Esophagus (tissue), 2 donors: ENCODE data around the gene NECAB3. TPM values are rescaled to one million over a fixed set of nuclear protein-coding genes. Genes with fewer than 3 reads are reported as not detected.
A peak's percentile ranks its signal among the peaks of the same experiment; 100 is the strongest.

Experiments used
- H3K27ac ChIP-seq, 2 donors: one replicate each; pipeline ENCODE4 v1.5.1; 2013; ENCODE audit warnings: low read depth in 2 of 2, mild to moderate bottlenecking in 2 of 2, inconsistent platforms in 1 of 2, low read length in 1 of 2, moderate library complexity in 1 of 2
- H3K27me3 ChIP-seq, 2 donors: one replicate each; pipeline ENCODE4 v1.6.1; 2013; ENCODE audit warnings: low read length in 2 of 2, control low read depth in 1 of 2, mild to moderate bottlenecking in 1 of 2; ENCODE audit not compliant: insufficient read depth in 2 of 2, control insufficient read depth in 1 of 2
- H3K36me3 ChIP-seq, 2 donors: one replicate each; pipeline ENCODE4 v1.6.1; 2013; ENCODE audit warnings: low read length in 1 of 2; ENCODE audit not compliant: control insufficient read depth in 2 of 2, insufficient read depth in 2 of 2
- H3K4me1 ChIP-seq, 2 donors: one replicate each; pipeline ENCODE4 v1.6.1; 2013; ENCODE audit warnings: low read length in 1 of 2; ENCODE audit not compliant: control insufficient read depth in 2 of 2, insufficient read depth in 2 of 2
- H3K4me3 ChIP-seq, 2 donors: one replicate each; pipeline ENCODE4 v1.5.1; 2013; ENCODE audit warnings: low read length in 2 of 2, mild to moderate bottlenecking in 2 of 2, low read depth in 1 of 2, moderate library complexity in 1 of 2
- H3K9me3 ChIP-seq, 2 donors: one replicate each; pipeline ENCODE4 v1.6.1; 2013; ENCODE audit warnings: mild to moderate bottlenecking in 2 of 2, low read depth in 1 of 2, low read length in 1 of 2, moderate library complexity in 1 of 2; ENCODE audit not compliant: control insufficient read depth in 2 of 2, insufficient read depth in 1 of 2
- WGBS, 2 donors: extraction: QIAGEN DNeasy Blood & Tissue Kit; methylation state at CpG; one replicate each; pipeline ENCODE4 v1.1.7; 2013; 5-methylcytosine and 5-hydroxymethylcytosine counted together
- polyA plus RNA-seq, 2 donors: library from polyadenylated mRNA; stranded (reverse); fragments of 200-250 nt; gene quantifications; one replicate each; pipeline ENCODE4 v1.2.3, GENCODE V29; 2013
- donor health status: healthy with polysubstance abuse.
- donor health status: Bipolar disorder and iron deficiency.

NECAB3 gene
- polyA plus RNA-seq, 2 donors = 13.5 to 18.4 TPM

DNA sequence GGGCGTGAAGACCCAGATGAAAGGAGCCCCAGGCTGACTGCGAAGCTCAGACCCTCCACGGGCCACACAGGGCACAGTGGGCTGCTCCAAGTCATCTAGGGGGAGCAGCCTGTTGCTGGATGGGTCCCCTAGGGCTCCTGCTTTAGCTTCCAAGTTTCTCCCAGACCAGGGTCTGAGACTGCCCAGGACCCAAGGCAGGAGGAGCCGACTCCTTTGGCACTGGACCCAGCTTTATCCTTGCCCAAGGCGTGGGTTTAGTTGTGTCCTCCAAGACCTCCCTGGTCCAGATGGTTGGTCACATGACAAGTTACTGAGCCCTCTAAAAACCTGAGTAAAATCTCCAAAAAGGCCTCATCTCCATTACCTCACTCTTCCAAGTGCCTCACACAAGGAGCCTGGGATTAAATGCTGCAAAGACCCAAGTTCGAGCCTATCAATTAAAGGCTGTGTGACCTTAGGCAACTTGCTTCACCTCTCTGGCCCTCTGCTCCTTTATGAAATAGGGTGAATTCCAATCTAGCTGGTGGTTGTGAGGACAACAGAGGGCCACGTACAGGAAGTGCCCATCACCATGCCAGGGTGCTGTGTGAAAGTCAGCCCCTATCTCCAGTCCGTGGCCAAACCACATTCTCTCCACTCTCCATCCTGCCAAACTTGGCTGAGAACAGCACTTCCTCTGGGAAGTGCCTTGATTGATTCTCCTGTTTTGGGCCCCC lies 2.5 kb downstream of the NECAB3 start:
- peak overlapping the region in 1 of 2 donors; percentile 33 for H3K27ac ChIP-seq
- H3K36me3 ChIP-seq = peaks cover 0 to 8% of the 10 kb centered on the region in 2 donors
- 79 to 82% methylated on average over 8 of the region's 8 CpGs for WGBS, 2 donors
- no peaks in the 10 kb centered on the region for H3K27me3 ChIP-seq
- peaks cover 4 to 18% of the 10 kb centered on the region in 2 donors for H3K4me1 ChIP-seq
- H3K9me3 ChIP-seq = no peaks in the 10 kb centered on the region
- no peak overlapping the region for H3K4me3 ChIP-seq

DNA sequence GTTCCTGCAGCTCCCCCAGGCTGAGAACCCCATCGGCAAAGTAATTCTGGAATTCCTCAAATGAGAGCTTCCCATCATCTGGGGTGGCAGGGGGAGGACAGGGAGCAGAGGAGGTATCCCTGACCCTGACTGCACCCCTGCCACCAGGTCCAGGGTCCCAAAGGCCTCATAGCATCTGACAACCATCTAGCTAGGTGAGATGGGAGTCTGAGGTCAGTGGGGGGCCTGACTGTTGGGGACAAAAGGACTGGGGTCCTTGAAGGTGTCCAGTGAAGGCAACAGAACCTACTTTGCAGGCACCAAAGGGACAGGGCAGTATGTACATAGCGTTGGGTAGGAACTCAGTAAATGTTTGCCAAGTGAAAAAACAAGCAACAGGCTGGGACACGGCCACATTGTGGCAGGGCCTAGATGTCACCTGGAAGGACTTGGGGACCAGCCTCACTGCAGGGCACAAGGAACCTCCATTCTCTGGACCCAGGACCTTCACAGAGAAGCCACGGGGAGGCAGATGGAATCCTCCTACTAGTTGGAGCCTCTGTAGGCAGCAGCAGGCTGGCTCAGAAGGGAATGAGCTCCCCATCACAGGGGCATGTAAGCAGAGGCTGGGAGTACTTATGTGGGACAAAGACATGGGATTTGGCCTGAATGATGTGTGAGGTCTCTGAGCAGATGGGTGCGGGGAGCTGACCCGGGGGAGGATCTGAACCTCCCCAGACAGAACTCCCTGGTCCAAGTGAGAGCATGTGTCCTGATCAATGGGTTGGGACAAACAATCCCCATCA lies 3.3 kb downstream of the NECAB3 start:
- no peak overlapping the region for H3K27ac ChIP-seq
- H3K27me3 ChIP-seq = no peaks in the 10 kb centered on the region
- WGBS, 2 donors = 82 to 87% methylated on average over 6 of the region's 6 CpGs
- H3K9me3 ChIP-seq = no peaks in the 10 kb centered on the region
- peaks cover 0 to 2% of the 10 kb centered on the region in 2 donors for H3K36me3 ChIP-seq
- H3K4me3 ChIP-seq = no peak overlapping the region
- peaks cover 4 to 20% of the 10 kb centered on the region in 2 donors for H3K4me1 ChIP-seq

DNA sequence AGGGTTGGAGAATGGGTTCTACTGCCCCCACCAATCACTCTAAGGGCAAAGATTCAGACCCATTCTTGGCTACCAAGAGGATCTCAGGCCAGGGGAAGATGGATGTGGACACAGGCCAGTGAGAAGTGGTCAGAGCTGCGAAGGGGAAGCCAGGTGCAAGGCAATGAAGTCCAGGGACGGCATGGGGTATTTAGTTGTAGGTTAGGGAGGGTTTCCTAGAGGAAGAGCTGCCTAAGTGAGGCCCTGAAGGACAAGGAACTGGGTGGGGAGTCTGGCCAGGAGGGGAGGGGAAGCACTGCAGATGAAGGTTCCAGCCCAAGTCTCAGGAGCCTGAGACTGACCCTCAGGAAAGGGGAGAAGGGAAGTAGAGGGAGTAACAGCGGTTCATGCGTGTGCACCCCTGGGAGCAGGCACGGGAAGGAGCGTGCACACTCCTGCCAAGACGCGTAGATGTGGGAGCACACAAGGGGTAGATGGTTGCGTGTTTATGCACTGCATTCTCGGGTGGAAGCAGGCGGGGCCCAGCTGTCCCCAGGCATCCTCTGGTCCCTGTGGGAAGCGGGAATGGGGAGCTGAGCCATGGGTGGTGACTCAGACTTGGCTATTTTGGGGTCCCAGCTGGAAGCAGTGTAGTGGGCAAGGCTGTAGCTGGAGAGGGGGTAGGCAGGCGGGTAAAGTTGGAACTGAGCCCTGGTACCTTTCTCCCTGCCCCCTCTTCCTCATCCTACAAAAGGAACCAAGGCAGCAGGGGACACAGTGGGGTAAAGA lies 4.2 kb downstream of the NECAB3 start:
- Histone ChIP-seq H3K4me1 (peaks cover 4 to 20% of the 10 kb centered on the region in 2 donors), H3K27me3 (no peaks in the 10 kb centered on the region), H3K4me3 (no peak overlapping the region), H3K27ac (no peak overlapping the region), H3K9me3 (no peaks in the 10 kb centered on the region), H3K36me3 (peaks cover 0 to 2% of the 10 kb centered on the region in 2 donors)
- WGBS, 2 donors = 70 to 73% methylated on average over 13 of the region's 13 CpGs

DNA sequence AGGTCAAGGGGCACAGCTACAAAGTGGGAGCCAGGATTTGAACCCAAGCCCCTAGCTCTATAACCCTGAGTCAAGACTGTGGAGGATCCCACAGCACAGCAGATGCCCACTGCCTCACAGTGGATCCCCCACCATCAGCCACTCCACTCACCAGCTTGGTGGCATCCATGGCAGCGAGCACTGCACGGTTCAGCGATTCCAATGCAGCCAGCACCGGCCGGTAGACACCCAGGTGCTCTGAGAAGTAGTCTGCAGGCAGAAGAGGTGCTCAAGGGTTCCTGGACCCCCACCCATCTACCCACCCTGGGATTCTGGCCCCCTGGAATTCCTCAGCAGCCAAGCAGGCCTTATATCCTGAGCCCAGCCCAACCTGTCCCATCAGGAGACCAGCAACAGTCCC lies 5.0 kb downstream of the NECAB3 start:
- H3K4me3 ChIP-seq = no peak overlapping the region
- no peaks in the 10 kb centered on the region for H3K27me3 ChIP-seq
- 90 to 97% methylated on average over 5 of the region's 5 CpGs for WGBS, 2 donors
- no peaks in the 10 kb centered on the region for H3K9me3 ChIP-seq
- peaks cover 6 to 25% of the 10 kb centered on the region in 2 donors for H3K4me1 ChIP-seq
- H3K36me3 ChIP-seq = peaks cover 0 to 2% of the 10 kb centered on the region in 2 donors
- H3K27ac ChIP-seq = no peak overlapping the region

DNA sequence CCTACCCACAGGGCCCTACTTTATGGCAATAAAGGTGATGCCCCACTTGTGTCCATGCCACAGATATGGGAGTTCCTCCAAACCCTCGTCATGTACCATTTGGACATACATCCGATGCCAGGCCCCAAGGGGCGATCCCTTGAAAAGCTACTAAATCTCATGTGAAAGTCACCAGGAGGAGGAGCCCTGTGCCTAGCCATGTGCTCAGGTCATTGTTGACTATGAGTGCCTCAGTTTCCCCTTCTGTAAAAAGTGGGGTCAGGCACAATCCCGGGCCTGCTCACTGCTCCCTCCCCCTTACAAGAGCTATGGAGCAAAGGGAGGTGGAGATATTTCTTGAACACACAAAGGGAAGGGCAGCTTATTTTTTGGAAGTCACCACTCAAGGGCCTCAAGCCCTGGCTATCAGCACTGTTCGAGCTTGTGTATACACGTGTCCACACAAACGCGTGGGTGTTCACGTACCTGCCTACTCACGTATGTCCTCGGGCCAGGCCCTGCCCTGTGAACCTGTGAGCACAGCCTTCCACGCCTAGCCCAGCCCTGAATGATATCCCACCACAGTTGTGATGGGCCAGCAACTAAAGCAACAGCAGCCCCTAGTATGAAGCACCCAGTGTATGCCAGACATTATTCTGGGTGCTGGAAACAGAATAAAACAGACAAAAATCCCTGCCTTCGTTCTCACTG lies 5.6 kb downstream of the NECAB3 start:
- 59 to 64% methylated on average over 13 of the region's 13 CpGs for WGBS, 2 donors
- H3K36me3 ChIP-seq = peaks cover 0 to 2% of the 10 kb centered on the region in 2 donors
- H3K27ac ChIP-seq = peak overlapping the region in 1 of 2 donors; percentile 38
- H3K4me1 ChIP-seq = peaks cover 6 to 28% of the 10 kb centered on the region in 2 donors
- H3K4me3 ChIP-seq = no peak overlapping the region
- no peaks in the 10 kb centered on the region for H3K27me3 ChIP-seq
- H3K9me3 ChIP-seq = no peaks in the 10 kb centered on the region

DNA sequence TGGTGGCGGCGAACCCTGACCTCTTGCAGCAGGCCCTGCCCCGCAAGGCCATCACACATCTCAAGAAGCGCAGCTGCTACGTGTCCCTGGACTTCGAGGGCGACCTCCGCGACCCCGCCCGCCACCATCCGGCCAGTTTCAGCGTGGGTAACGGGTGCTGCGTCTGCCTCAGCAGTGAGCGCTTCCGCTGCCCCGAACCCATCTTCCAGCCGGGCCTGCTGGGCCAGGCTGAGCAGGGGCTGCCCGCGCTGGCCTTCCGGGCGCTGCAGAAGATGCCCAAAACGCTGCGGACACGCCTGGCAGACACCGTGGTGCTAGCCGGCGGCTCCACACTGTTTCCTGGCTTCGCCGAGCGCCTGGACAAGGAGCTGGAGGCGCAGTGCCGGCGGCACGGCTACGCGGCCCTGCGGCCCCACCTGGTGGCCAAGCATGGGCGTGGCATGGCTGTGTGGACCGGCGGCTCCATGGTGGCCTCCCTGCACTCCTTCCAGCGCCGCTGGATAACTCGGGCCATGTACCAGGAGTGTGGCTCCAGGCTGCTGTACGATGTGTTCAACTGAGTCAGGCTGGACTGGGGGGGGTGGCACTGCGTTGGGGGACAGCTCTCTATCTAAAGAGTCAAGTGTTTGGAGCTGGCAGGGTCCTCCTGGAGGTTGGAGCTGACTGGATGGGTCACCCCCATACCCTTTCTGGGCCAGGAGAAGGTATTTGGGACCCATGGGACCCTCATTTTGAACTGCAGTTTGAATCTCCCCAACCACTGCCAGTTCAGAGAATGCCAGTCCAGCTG lies 6.4 kb downstream of the NECAB3 start:
- no peaks in the 10 kb centered on the region for H3K27me3 ChIP-seq
- peaks cover 0 to 2% of the 10 kb centered on the region in 2 donors for H3K36me3 ChIP-seq
- WGBS, 2 donors = 9 to 27% methylated on average over 47 of the region's 47 CpGs
- no peaks in the 10 kb centered on the region for H3K9me3 ChIP-seq
- H3K4me1 ChIP-seq = peaks cover 2 to 25% of the 10 kb centered on the region in 2 donors
- peak overlapping the region; percentile 85 to 94 for H3K27ac ChIP-seq
- peak overlapping the region; percentile 43 to 69 for H3K4me3 ChIP-seq

DNA sequence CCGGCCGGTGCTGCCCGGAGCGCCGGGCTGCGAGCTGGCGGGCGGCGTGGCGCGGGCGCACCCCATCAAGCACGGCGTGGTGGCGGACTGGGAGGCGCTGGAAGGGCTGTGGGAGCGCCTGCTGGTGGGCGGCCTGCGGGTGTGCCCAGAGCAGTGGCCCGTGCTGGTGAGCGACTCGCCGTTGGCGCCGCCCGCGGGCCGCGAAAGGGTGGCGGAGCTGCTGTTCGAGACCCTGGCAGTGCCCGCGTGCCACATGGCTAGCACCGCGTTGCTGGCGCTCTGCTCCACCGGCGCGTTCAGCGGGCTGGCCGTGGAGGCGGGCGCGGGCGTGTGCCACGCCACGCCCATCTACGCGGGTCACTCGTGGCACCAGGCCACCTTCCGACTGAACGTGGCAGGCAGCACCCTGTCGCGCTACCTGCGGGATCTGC lies 7.0 kb downstream of the NECAB3 start:
- H3K36me3 ChIP-seq = peaks cover 0 to 2% of the 10 kb centered on the region in 2 donors
- no peaks in the 10 kb centered on the region for H3K27me3 ChIP-seq
- peaks cover 2 to 25% of the 10 kb centered on the region in 2 donors for H3K4me1 ChIP-seq
- peak overlapping the region; percentile 85 to 94 for H3K27ac ChIP-seq
- no peaks in the 10 kb centered on the region for H3K9me3 ChIP-seq
- 6 to 11% methylated on average over 21 to 55 of the region's 55 CpGs for WGBS, 2 donors
- H3K4me3 ChIP-seq = peak overlapping the region; percentile 43 to 69

DNA sequence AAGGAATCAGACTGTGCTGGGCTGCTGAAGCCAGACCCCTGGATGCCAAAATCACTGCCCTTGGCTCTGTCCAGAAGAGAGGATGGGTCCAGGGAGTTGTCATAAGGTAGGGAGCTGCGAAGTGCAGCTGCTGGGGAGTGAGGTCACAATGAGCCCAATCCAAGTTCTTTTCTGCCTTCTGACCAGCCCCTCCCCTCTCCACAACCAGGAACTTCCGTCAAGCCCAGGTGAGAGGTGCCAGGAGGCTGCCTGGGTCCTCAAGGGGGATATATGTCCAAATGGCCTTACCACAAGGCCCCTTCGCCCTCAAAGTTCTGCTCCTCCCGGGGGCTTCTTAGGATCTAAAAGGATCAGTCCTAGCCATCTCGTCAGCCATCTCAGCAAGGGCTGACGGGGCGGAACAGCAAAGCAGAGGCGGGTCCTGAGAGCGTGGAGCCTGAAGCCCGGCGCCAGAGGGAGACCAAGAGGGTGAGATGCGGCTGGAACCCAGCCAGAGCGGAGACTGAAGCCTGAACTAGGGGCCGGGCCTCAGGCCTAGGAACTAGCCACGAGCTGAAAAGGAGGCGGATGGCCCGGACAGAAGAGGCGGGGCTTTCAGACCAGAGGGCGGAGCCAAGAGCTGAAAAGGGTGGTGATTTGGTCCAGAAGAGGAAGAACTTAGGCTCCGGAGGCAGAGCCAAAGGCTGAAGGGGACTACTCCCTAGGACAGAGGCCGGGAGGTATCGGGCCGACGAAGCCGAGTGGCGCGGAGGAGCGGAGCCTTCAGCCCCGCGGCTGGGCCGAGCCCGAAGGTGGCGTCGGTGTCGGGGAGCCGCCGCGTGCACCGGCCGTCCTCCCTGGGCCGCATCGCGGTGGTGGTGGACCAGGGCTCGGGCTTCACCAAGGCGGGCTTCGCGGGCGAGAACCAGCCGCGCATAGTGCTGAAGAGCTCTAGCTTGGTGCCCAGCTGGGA lies 7.7 kb downstream of the NECAB3 start, which contains the start of gene ACTL10:
Gene ACTL10 (plus strand): TSS at position 651 of the 952 bp plus-strand sequence. CDS start 555 bp downstream, outside the sequence.
- no peaks in the 10 kb centered on the region for H3K27me3 ChIP-seq
- peak within 1 kb of the TSS; percentile 85 to 94 for H3K27ac ChIP-seq

More for the DNA sequence above, 7.7 kb downstream of the NECAB3 start, which contains the start of gene ACTL10:
- peaks cover 2 to 25% of the 10 kb centered on the region in 2 donors for H3K4me1 ChIP-seq
- H3K9me3 ChIP-seq = no peaks in the 10 kb centered on the region
- WGBS, 2 donors = 2% methylated on average over 50 of the region's 50 CpGs
- peaks cover 0 to 2% of the 10 kb centered on the region in 2 donors for H3K36me3 ChIP-seq
- peak within 1 kb of the TSS; percentile 43 to 69 for H3K4me3 ChIP-seq
